ENCODE data around the gene PDE3A. TPM values are rescaled to one million over a fixed set of nuclear protein-coding genes. Genes with fewer than 3 reads are reported as not detected.

PDE3A gene
- total RNA-seq, 2 experiments from 2014 or later, result not detected

GRCh38 chr12:20656600-20656999 is 288.3 kb downstream of the PDE3A start:
- intact Hi-C loops (cut with micrococcal nuclease; ENCODE audit: unreplicated experiment), result no loop called here
- BruUV-seq (replicated peaks), result no TSS peak
- CTCF ChIA-PET (ENCODE audit: unreplicated experiment), result no interaction called here

GRCh38 chr12:20657496-20657895 is 289.2 kb downstream of the PDE3A start:
- Histone ChIP-seq H4K20me1 (ENCODE audit: insufficient read depth, low read length) (no peaks in the 10 kb centered on the region), H3K4me1 (ENCODE audit: insufficient read depth, low read length, poor library complexity, severe bottlenecking) (no peaks in the 10 kb centered on the region), H3K27ac (ENCODE audit: low read depth, low read length, poor library complexity, severe bottlenecking) (no peak overlapping the region), H3K36me3 (ENCODE audit: insufficient read depth, low read length) (no peaks in the 10 kb centered on the region), H3K9me3 (ENCODE audit: low read length) (no peaks in the 10 kb centered on the region), H3K4me3 (ENCODE audit: low read depth, low read length, poor library complexity, severe bottlenecking) (no peak overlapping the region), H3K79me2 (ENCODE audit: insufficient read depth, low read depth, low read length) (no peaks in the 10 kb centered on the region), H3K4me2 (ENCODE audit: low read length) (no peak overlapping the region), H3K9me2 (ENCODE audit: insufficient read depth, low read length) (no peaks in the 10 kb centered on the region), H2AFZ (ENCODE audit: low read length) (no peak overlapping the region)
- intact Hi-C loops (cut with micrococcal nuclease; ENCODE audit: unreplicated experiment), result no loop called here
- ChIA-PET CTCF (ENCODE audit: unreplicated experiment) (no interaction called here), POLR2A (no interaction called here)
- no TSS peak for BruUV-seq (replicated peaks)
- TF ChIP-seq EZH2phosphoT487 (IDR thresholded peaks at IDR 0.05; ENCODE audit: borderline replicate concordance, low read depth, low read length) (no peak), CTCF (conservative IDR thresholded peaks at IDR 0.05; ENCODE audit: low read length) (no peak)
- DNase-seq (ENCODE audit: low spot score), result no peak

More at GRCh38 chr12:20656600-20656999, 288.3 kb downstream of the PDE3A start:
- POLR2A ChIA-PET, result no interaction called here
- Histone ChIP-seq H3K4me2 (ENCODE audit: low read length) (no peak overlapping the region), H3K27ac (ENCODE audit: low read depth, low read length, poor library complexity, severe bottlenecking) (no peak overlapping the region), H3K4me1 (ENCODE audit: insufficient read depth, low read length, poor library complexity, severe bottlenecking) (no peaks in the 10 kb centered on the region), H3K79me2 (ENCODE audit: insufficient read depth, low read depth, low read length) (no peaks in the 10 kb centered on the region), H3K36me3 (ENCODE audit: insufficient read depth, low read length) (no peaks in the 10 kb centered on the region), H3K9me2 (ENCODE audit: insufficient read depth, low read length) (no peaks in the 10 kb centered on the region), H3K9me3 (ENCODE audit: low read length) (no peaks in the 10 kb centered on the region), H4K20me1 (ENCODE audit: insufficient read depth, low read length) (no peaks in the 10 kb centered on the region), H3K4me3 (ENCODE audit: low read depth, low read length, poor library complexity, severe bottlenecking) (no peak overlapping the region), H2AFZ (ENCODE audit: low read length) (no peak overlapping the region)
- TF ChIP-seq EZH2phosphoT487 (IDR thresholded peaks at IDR 0.05; ENCODE audit: borderline replicate concordance, low read depth, low read length), result no peak
- no peak for TF ChIP-seq CTCF (conservative IDR thresholded peaks at IDR 0.05; ENCODE audit: low read length)
- no peak for DNase-seq (ENCODE audit: low spot score)

GRCh38 chr12:20681334-20681733 is 313.0 kb downstream of the PDE3A start:
- Histone ChIP-seq H3K4me2 (ENCODE audit: low read length) (no peak overlapping the region), H3K9me3 (ENCODE audit: low read length) (no peaks in the 10 kb centered on the region), H3K9me2 (ENCODE audit: insufficient read depth, low read length) (no peaks in the 10 kb centered on the region), H3K36me3 (ENCODE audit: insufficient read depth, low read length) (no peaks in the 10 kb centered on the region), H4K20me1 (ENCODE audit: insufficient read depth, low read length) (no peaks in the 10 kb centered on the region), H3K27ac (ENCODE audit: low read depth, low read length, poor library complexity, severe bottlenecking) (no peak overlapping the region), H3K79me2 (ENCODE audit: insufficient read depth, low read depth, low read length) (no peaks in the 10 kb centered on the region), H2AFZ (ENCODE audit: low read length) (no peak overlapping the region), H3K4me1 (ENCODE audit: insufficient read depth, low read length, poor library complexity, severe bottlenecking) (no peaks in the 10 kb centered on the region), H3K4me3 (ENCODE audit: low read depth, low read length, poor library complexity, severe bottlenecking) (no peak overlapping the region)
- no TSS peak for BruUV-seq (replicated peaks)
- TF ChIP-seq EZH2phosphoT487 (IDR thresholded peaks at IDR 0.05; ENCODE audit: borderline replicate concordance, low read depth, low read length), result no peak
- TF ChIP-seq CTCF (conservative IDR thresholded peaks at IDR 0.05; ENCODE audit: low read length), result no peak
- ChIA-PET POLR2A (interaction anchor here (0.6 kb wide), 1 partner anchor 465 kb away, joined by 4 read pairs; no protein-coding TSS in a partner anchor), CTCF (ENCODE audit: unreplicated experiment) (no interaction called here)
- DNase-seq (ENCODE audit: low spot score), result no peak
- intact Hi-C loops (cut with micrococcal nuclease; ENCODE audit: unreplicated experiment), result no loop called here
